ENCODE measurements around the gene STPG4. TPM values are rescaled to one million over a fixed set of nuclear protein-coding genes. Genes with fewer than 3 reads are reported as not detected.

Gene STPG4
- polyA plus RNA-seq, 4 donors, result 0.22 to 0.24 TPM; not detected in 2

DNA sequence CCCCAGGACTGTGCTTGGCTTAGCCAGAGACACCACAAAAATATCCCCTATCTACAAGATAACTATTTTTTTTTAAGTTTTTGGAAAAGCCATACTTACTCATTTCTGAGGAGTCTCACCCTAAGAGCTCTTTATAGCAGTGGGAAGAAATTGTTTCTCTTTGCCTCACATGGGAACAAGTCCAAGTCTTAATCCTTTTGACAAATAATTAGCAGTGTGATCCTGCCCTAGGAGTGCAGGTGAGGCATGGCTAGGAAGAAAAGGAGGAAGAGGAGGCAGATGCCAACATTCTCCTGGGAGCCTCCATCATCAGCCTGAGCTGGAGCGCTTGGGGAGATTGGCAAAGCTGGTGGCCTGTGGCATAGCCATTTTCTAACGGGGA is 115.6 kb downstream of the STPG4 start:
- no peak for DNase-seq (ENCODE audit: low read depth in 4 of 4, low spot score in 3 of 4)

DNA sequence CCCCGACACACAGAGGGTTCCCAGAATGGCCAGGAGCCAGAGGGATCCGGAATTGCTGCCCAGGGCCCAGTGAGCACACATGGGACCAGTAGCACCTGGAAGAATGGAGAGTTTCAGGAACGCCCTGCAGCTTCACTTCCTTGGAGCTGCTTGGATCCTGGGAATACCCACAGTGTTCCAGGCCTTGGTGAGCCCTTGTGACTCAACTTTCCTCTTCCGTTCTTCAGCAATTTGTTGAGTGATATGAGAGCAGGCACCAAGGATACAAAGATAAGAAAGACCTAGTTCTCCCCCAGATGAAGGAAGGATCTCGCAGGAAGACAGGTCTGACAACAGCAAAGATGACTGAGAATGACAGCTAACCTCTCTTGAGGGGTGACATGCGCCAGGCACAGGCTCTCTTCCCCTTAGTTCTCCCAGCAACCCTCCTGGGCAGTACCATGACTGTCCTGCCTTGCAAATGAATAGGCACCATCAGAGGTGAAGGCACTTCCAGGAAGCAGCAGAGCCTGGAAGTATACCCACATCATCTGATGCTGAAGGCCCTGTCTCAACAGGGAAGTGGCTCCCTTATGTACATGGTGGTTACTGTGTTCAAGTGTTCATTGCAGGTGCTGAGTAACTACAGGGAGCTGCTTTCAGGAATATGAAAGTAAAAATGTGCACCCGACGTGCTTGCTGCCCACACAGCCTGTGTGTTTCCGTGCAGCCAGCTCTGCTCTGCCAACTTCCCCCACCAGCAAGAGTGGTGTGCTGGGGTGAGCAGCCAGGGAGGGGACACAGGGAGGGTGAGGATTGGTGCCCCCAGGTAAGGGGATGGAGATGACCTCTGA is 116.2 kb downstream of the STPG4 start:
- DNase-seq (ENCODE audit: low read depth in 4 of 4, low spot score in 3 of 4), result no peak

DNA sequence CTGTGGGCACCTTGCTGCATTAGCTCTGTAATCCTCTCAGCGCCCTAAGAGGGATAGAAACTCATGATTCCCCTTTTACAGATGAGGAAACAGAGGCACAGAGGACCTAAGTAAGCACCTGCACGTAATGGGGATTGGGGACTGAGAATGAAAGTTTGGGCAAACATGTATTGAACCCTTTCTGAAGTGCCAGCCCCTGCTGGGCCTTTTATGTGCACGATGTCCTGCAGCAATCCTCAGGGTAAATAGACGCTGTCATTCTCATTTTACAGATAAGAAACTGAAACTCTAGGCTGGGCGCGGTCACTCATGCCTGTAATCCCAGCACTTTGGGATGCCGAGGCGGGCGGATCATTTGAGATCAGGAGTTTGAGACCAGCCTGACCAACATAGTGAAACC is 117.4 kb downstream of the STPG4 start:
- no peak for DNase-seq (ENCODE audit: low read depth in 4 of 4, low spot score in 3 of 4)

Other genes with a start within 250 kb of the STPG4 start
- gene MCFD2, start 239.5 kb downstream of the STPG4 start, polyA plus RNA-seq (ENCODE audit: insufficient read length in 4 of 4), result 100 to 1,000 TPM in 2 of 4 donors, 10 to 100 TPM in 2; 85.1 to 108 (median 101) TPM
- gene TTC7A, start 214.1 kb downstream of the STPG4 start, polyA plus RNA-seq (ENCODE audit: insufficient read length in 4 of 4), result 10 to 100 TPM in 3 of 4 donors, 1 to 10 TPM in 1; 9.5 to 13.3 (median 11.4) TPM
- 1,000 to 10,000 TPM in 3 of 4 donors, 100 to 1,000 TPM in 1; 936 to 1,154 (median 1,091) TPM for gene CALM2, start 21.2 kb upstream of the STPG4 start, polyA plus RNA-seq (ENCODE audit: insufficient read length in 4 of 4)
- gene EPCAM, start 214.0 kb upstream of the STPG4 start, polyA plus RNA-seq (ENCODE audit: insufficient read length in 4 of 4), result 100 to 1,000 TPM; 380 to 483 (median 462) TPM
- gene MSH2, start 247.8 kb upstream of the STPG4 start, polyA plus RNA-seq (ENCODE audit: insufficient read length in 4 of 4), result 10 to 100 TPM; 64.6 to 84.3 (median 79.6) TPM

All from right renal pelvis (tissue), 4 donors.